NCI-H187 (cell line): ENCODE data around the gene INO80.
"Not testable (repeated sequence)": the region's sequence is repeated elsewhere in the genome, so short reads cannot be mapped to it uniquely, and the experiment has no call there.

Experiments used
- DNase-seq, 2 experiments: peaks; one replicate each; lab custom pipeline; 2025; lab: John Stamatoyannopoulos, UW

INO80 gene

DNA sequence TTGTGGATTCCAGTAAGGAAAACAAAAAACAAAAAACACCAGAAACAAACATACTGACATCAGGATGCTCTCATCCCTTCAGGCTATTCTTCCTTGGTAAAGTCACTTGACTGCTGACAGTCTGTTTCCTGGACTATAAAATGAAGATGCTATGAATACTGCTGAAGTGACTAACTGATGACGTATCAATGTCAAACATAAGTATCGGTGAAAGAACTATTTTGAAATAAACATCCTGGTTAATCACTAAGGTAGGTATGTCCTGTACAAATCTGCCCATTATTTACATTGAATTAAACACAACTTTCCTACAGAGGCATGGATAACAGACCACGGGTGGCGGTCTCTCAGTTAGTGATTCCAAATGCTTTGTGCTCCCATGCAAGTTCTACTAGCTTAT is 116.9 kb downstream of the INO80 start:
- no peak for DNase-seq

DNA sequence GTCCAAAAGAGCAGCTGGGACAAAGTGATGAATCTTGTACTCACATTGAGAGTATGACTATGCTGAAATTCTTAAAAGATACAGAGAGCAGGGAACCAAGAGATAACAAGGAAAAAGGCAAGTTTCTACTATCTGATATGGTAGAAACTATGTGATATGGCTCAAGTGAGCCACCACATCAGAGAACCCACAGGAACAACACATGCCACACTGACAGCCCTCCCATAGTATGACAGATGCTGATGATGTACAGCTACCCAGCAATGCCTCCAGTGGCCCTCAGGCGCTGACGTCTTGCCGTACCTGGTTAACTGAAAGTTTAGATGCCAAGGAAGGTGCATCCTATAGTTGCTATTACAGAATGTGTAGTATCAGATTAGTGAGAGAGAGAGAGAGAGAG is 120.4 kb downstream of the INO80 start:
- no peak for DNase-seq

DNA sequence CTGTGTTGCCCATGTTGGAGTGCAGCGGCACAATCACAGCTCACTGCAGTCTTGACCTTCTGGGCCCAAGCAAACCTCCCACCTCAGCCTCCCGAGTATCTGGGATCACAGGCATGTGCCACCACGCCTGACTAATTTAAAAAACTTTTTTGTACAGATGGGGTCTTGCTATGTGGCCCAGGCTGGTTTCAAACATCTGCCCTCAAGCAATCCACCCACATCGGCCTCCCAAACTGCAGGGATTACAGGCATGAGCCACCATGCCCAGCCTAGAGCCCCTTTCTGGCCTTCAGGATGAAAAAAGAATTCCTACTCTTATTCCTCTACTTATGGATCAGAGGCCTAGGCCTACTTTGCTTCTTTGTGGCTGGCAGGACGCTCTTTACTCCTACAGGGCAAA is 123.3 kb downstream of the INO80 start:
- DNase-seq = no peak

DNA sequence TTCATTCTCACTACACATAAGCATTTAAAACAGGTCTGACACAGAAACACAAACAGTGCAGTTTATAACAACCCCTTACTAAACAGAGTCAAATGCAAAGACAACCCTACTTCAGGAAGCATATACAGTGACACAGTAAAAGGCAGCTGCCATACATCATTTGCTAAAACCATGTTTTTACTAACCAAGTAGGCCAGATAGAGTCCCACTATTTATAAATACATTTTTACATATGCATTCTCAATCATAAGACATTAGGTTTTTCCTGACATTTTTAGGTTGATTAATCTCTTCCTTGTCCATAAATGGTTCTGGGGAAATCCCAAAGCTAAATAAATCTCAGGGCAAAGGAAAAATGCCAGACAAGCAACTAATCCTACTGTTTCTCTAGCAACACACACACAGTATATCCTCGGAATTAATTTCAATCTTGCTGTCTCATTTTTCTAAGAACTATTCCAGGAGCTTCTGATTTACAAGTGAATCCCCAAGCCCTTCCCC is 123.8 kb downstream of the INO80 start:
- DNase-seq = no peak

DNA sequence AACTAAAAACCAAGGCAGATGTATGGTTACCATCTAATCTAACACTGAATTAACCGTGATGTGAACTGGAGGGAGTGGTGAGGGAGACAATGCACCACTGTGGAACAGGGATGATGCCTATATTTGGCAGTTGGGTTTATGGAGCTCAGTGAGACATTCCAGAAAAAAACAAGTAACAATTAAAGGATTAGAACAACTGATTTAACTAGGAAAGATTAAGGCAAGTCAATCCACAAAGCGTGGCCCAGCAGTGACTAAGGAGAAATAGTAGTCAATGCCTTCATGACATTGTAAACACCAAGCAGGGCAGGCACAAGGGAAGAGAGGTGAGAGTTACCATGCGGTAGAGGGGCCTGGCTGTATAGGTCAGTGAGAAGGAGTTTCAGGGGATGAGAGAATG is 124.7 kb downstream of the INO80 start:
- DNase-seq = no peak

DNA sequence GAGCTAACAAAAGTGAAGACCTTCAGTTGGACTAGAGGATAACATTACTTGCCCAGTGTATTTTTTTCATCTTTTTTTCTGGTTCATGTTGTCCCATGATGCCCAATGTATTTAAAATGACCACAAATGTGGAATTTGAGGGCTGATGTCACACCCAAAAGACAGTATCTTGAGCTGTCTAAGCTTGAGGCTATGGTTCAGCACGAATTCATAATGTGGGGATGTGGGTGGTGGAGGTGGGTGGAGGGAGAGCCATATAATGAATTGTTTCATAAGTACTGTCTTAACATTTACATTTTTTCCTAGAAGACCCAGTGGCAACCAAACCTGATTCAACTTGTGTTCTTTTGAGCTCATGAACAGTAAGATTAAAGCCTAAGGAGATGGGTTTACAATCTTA is 125.3 kb downstream of the INO80 start:
- no peak for DNase-seq

DNA sequence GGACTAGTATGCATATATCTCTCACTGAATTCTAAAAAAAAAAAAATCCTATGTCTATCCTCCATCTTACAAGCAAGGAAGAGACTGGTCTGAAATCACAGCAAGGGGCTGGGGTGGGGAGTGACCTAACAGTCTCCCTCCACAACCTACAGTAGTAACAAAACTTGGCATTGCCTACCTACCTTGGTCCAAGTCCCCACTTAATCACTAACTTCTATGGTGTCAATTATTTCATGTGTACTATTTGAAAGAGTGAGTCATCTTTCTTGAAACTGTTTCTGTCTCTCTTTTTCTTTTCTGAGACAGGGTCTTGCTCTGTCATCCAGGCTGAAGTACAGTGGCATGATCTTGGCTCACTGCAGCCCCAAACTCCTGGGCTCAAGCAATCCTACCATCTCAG is 126.0 kb downstream of the INO80 start:
- no peak for DNase-seq

DNA sequence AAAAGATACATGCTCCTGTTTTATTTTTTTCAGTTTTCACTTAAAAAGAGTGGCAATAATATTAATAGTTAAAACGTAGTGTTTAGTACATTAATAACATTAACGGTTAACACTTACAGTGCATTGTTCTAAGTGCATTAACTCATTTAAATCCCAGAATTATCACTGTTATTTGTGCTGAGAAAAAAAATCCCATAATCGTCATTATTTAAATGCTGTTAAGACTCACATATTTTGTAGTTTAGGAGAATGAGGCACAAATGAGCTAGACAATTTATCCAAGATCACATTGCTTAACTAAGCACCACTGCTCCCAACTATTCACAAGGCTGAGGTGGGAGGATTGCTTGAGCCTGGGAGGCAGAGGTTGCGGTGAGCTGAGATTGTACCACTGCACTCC is 127.9 kb downstream of the INO80 start:
- DNase-seq = no peak

DNA sequence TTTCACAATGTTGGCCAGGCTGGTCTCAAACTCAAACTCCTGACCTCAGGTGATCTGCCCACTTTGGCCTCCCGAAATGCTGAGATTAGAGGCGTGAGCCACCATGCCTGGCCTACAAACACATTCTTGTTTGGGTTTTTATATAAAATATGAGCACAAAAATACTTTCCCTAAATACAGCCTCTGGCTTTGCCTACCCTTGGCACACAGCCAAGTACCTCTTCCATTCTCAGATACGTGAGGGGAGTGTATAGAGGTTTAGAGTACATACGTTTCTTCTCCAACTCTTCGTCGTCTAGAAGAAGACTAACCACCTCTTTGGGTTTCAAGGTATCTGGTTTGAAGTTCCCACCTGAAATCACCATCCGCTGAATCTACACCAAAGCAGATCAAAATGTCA is 129.3 kb downstream of the INO80 start:
- no peak for DNase-seq

DNA sequence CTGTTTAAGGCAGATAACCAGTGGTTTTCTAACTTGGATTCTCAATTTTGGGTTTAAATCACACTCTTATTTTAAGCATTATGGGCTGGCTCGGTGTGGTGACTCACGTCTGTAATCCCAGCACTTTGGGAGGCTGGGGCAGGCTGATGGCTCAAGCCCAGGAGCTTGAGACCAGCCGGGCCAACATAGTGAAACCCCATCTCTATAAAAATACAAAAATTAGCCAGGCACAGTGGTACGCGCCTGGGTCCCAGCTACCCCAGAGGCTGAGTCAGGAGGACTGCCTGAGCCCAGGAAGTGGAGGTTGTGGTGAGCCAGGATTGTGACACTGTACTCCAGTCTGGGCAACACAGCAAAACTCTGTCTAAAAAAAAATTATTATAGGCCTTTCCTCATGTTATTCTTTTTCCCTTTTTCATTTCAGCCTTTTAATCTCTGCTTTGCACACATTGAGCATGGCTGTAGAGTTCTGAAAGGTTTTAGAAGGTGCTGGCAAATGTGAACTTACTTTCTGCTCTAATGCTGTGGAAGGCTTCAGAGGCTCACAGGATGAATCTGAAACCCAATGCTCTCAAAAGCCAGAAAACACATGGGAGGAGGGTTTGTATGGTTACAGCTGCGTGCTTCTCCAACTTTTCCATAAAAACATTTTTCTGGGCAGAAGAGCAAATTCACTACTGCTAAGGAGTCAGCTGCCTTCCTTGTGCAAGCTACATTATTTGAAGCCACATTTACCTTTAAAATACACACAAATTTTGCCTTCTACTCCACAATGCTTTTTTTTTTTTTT is 130.3 kb downstream of the INO80 start:
- DNase-seq = no peak

DNA sequence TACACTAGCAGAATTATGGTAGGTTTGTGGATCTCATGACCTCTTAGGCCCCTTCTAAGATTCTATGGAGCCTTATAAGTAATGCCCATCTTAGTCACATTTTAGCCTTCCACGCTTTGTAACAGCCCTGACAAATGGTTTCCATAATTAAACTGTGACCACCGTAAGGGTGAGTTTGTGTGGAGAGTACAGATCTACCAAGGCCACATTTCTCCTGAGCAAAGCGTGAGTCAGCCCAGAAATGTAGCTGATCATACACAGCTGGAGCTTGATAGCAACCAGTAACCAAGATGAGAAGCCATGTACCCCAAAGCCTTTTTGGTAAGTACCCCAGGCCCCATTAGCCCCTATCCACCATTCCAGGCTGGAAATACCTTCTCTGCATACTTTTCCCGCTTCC is 131.1 kb downstream of the INO80 start:
- no peak for DNase-seq

DNA sequence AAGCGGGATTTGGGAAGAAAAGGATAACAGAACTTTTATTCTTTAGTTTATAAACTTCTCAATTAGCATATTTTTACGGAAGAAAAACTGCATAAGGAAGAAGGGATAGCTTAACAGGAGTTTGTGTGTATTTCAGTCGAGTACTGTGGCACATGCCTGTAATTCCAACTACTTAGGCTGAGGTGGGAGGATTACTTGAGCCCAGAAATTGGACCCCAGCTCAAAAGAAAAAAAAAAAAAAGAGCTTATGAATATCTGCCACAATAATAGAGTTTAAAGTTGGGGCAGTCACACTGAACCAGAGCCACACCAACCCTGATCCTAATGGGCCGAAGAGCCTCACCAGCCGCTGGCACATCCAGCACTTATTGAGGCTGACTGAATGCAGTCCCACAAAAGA is 131.7 kb downstream of the INO80 start:
- no peak for DNase-seq

DNA sequence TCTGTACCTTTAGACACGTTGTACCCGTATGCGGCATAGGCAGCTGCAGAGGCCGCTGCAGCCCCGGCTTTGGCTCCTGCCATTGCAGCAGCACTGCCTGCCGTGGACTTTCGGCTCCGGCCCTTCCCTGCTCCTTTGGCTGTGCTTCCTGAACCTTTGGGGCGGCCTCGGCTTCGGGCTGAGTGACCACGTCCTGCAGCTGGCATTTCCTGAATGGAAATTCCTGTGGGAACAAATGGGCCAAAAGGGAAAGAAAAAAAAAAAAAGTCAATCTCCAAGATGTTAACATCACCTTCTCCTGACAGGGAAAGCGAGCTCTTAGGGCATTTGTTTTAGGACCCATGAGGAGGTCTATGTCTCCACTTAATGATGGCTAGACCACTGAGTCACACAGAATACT is 133.2 kb downstream of the INO80 start:
- DNase-seq = no peak

DNA sequence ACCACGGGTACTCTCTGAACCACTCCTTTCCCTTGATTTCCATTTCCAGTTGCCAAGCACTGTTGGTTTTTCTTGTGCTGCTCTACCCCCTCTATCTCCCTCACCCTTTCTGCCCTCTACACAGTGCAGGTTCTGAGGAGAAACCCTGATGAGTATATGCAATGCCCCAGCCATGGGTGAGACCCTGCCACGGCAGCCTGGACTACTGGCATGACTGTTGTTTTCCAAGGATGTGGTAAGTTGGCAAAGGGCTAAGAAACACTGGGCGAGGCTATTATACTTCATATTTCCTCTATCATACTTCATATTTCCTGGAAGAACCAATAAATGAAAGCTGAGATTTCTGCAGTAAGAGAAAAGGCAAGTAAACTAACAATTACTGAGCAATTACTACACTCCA is 134.9 kb downstream of the INO80 start:
- no peak for DNase-seq

DNA sequence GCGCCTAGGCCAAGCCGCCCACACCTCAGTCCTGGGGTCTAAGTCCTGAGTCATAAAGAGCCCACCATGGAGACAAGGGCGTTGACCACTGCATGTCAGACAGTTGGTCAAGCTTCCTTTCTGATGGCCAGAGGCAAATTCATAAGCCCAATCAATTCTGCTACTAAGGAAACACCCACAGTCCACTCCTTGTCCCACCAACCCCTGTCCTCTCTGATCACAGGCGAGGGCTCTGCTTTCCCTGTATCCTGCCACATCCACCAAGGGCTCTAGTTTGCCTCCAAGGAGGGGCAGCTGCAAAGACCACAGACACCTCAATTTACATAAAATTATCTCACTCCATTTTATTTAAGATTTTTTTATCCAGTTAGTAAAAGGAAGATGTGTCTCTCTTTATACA is 137.5 kb downstream of the INO80 start:
- no peak for DNase-seq

DNA sequence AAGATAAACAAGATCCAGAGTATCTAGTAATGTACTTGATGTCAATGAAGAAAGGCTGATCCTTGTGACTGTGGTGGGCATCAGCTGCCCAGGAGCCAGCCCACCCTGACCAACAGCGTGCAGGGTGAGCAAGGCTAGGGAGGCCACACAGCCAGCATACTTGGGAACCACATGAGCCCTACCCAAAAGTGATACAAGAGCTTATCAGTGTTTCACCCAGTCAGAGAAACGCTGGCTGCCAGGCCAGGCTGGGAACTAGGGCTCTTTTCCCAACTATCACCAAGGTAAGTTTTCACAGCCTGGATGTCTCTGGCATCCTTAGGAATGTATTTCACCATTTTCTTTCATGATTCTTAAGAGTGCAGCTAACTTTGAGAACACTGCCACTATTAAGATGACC is 137.9 kb downstream of the INO80 start:
- DNase-seq = no peak

DNA sequence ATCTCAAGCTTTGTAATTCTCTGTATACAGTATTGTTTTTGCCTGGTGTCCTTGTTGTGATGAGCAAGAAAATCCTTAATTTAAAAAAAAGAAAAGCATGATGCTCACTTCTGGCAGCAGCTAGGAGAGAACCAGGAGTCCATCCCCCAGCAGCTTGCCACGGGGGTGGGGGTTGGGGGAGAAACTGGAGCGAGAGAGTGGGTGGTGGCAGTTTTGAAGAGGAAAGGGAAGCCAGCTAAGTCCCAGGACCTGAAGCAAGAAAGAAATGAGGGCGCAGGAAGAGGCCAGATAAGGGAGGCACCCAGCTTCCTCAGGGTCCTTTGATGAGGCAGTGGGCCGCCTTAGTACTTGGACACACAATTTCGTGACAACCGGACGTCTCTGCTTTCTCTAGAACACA is 139.3 kb downstream of the INO80 start:
- no peak for DNase-seq

DNA sequence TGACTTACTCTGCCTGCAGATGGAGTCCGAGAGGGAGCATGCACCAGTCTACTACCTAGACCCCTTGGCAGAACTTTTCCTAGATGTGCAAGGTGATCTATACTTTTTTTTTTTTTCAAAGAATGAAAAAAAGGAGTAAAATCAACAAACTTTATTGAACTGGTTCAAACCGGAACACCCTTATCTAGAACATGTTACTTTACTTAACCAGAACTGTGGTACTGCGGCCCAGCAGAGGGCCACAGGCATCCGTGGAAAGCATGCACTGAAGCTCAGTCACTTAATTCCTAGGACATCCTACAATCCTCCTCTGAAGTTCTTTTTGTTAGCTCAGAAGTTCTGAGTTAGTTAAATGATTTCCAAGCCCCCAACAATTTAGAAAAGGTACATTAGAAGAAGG is 141.2 kb downstream of the INO80 start:
- no peak for DNase-seq

DNA sequence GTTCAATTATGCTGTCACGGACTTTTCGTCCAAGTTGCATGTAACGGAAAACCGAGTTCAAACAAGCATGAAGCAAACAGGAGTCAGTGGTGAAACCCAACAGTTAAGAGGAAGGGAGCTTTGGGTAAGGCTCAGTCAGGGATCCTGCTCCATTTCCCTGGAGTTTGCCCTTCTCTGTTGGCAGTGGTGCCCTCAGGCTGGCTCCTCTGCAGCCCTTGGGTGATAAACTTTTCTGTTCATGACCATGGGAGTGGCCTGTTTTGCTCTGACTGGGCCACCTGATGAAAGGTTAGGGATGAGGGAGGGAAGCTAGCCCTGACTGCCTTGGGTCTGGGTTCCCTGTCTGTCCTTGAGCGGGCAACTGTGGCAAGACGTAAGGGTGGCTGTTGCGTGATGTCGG is 146.7 kb downstream of the INO80 start:
- no peak for DNase-seq

DNA sequence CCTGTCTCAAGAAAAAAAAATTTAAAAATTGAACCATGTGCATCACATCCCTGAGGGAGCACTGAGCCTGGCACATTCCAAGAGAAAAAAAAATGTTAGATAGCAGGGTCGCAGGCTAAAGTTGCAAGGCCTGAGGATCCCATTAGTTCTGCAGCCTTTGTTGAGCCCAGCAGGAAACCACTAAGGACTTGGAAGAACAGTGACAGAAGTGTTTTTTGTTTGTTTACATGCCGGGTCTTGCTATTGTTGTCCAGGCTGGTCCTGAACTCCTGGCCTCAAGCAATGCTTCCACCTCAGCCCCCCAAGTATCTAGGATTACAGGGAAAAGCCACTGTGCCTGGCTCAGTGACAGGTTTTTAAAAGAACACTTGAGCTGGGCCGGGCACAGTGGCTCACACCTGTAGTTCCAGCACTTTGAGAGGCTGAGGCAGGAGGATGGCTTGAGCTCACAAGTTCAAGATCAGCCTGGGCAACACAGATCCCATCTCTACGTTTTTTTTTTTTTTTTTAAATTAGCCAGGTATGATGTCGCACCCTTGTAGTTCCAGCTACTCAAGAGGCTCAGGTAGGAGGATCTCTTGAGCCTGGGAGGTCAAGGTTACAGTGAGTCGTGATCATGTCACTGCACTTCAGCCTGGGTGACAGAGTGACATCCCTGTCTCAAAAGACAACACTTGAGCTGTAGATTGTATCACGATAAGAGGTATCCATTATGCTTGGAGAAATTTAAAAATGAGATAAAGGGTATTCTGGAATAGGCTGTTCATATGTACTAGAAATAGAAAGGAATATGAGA is 147.6 kb downstream of the INO80 start:
- no peak for DNase-seq

DNA sequence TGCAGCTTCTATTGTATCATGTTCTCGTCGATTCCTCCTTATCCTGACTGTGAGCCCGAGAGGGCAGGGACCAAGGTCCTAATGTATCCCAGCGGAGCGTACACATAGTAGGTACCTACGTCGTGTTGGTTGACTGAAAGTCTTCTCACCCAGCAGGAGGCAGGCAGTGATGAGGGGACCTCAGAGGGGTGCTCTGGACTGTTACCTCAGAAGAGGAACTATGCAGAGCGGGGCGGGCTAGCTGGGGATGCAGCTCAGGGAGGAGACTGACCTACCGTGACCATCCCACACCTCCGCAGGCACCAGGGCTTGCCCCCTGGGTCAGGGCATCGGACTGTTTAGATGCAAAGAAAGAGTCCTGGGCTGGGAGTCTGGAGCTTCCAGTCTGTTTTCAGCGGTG is 151.4 kb downstream of the INO80 start:
- no peak for DNase-seq

DNA sequence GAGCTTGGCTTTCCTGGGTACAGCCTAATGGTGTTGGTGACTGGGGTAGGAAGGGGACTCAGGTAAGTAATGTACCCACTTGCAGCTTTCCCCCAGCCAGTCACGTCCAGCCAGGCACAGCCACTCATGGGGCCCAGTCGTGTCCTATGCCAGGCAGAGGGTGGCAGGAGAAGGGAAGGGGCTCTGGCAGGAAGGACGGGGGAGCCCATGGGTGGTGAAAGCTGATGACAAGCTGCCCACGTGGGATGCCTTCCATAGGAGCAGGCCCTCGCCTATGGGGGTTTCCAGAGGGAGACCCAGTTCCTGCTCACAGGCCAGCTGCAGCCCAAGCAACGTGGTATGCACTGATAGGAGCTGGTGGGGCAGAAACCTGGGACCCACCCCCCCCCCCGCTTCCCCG is 152.1 kb downstream of the INO80 start:
- no peak for DNase-seq

DNA sequence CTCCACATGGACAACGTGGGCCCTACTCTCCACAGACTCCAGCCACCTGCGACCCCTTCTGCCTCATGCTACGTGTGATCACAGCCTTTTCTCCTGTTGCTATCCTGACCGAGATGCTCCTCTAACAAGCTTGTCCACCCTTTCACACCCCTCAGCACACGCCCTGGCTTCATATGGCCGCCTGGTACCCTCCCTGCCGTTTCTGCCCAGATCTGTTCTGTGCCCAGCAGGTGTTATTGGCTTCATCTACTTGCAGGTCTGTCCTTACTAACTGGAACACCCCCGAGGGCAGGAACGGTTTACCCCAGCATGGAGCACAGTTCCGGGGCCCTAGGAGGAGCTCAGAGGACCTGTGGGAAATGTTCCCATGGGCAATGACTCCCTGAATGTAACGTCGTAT is 152.9 kb downstream of the INO80 start:
- DNase-seq = no peak

DNA sequence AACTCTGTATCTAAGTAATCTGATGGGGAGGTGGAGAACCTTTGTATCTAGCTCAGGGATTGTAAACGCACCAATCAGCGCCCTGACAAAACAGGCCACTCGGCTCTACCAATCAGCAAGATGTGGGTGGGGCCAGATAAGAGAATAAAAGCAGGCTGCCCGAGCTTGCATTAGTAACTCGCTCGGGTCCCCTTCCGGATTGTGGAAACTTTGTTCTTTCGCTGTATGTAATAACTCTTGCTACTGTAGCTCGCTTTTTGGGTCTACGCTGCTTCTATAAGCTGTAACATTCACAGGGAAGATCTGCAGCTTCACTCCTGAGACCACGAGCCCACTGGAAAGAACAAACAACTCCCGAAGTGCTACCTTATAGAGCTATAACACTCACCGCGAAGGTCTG is 153.8 kb downstream of the INO80 start:
- DNase-seq = not testable (repeated sequence)
